ENCODE results near the gene POLR2E. TPM values are rescaled to one million over a fixed set of nuclear protein-coding genes. Genes with fewer than 3 reads are reported as not detected.

Gene POLR2E
- total and polyA plus RNA-seq, 2 of the 13 experiments (the other 11 are each of a cell fraction or from before 2014, with no cell fraction given), result 140 to 272 TPM

- TF ChIP-seq NR2F6 (IDR thresholded peaks at IDR 0.05) (no peak), NR2F6 (CRISPR knock-in tag; IDR thresholded peaks at IDR 0.05) (peak; percentile 83), NFYC (CRISPR knock-in tag; IDR thresholded peaks at IDR 0.05) (peak; percentile 18; the same call in 1 of the 2 replicates), SMC3 (IDR thresholded peaks at IDR 0.05; ENCODE audit: low read length) (no peak), FOXO1 (CRISPR knock-in tag; IDR thresholded peaks at IDR 0.05) (peak; percentile 34; the same call in 1 of the 2 replicates), ZNF629 (CRISPR knock-in tag; conservative IDR thresholded peaks at IDR 0.05) (peak; percentile 54), ZSCAN22 (CRISPR knock-in tag; IDR thresholded peaks at IDR 0.05) (no peak), HMGXB4 (CRISPR knock-in tag; IDR thresholded peaks at IDR 0.05; ENCODE audit: borderline replicate concordance in 1 of 2, low read depth in 1 of 2) (0 out of 4 replicates have a peak, but pooled peaks of 1 of the 2 experiments have one; percentile 44), ZNF510 (CRISPR knock-in tag; IDR thresholded peaks at IDR 0.05; ENCODE audit: low read depth) (peak; percentile 77; the same call in 1 of the 2 replicates), ARNT2 (CRISPR knock-in tag; IDR thresholded peaks at IDR 0.05; ENCODE audit: low read depth) (no peak), ZBTB20 (CRISPR knock-in tag; IDR thresholded peaks at IDR 0.05; ENCODE audit: borderline replicate concordance, low read depth) (peak; percentile 61; the same call in 1 of the 2 replicates), ZNF18 (CRISPR knock-in tag; IDR thresholded peaks at IDR 0.05; ENCODE audit: insufficient replicate concordance) (peak; percentile 77), ZNF503 (CRISPR knock-in tag; IDR thresholded peaks at IDR 0.05) (peak; percentile 45; the same call in 1 of the 2 replicates), HOXD1 (CRISPR knock-in tag; IDR thresholded peaks at IDR 0.05) (peak; percentile 72; the same call in 1 of the 2 replicates), RARA (CRISPR knock-in tag; IDR thresholded peaks at IDR 0.05) (peak; percentile 74; the same call in 1 of the 2 replicates), ZNF572 (CRISPR knock-in tag; IDR thresholded peaks at IDR 0.05) (0 out of 2 replicates have a peak, but pooled peaks have one; percentile 34), ZNF205 (CRISPR knock-in tag; IDR thresholded peaks at IDR 0.05) (0 out of 2 replicates have a peak, but pooled peaks have one; percentile 5), JDP2 (CRISPR knock-in tag; IDR thresholded peaks at IDR 0.05; ENCODE audit: borderline replicate concordance) (no peak), KLF12 (CRISPR knock-in tag; IDR thresholded peaks at IDR 0.05; ENCODE audit: borderline replicate concordance) (peak; percentile 42; the same call in 1 of the 2 replicates), SPEN (CRISPR knock-in tag; IDR thresholded peaks at IDR 0.05; ENCODE audit: low read depth) (peak; percentile 20; the same call in 1 of the 2 replicates), SOX5 (CRISPR knock-in tag; IDR thresholded peaks at IDR 0.05; ENCODE audit: borderline replicate concordance) (peak; percentile 41), ZNF121 (CRISPR knock-in tag; IDR thresholded peaks at IDR 0.05) (peak; percentile 89), ZFYVE20 (CRISPR knock-in tag; IDR thresholded peaks at IDR 0.05; ENCODE audit: borderline replicate concordance, low read depth) (no peak), ZKSCAN8 (CRISPR knock-in tag; IDR thresholded peaks at IDR 0.05; ENCODE audit: borderline replicate concordance) (no peak), ZNF17 (CRISPR knock-in tag; IDR thresholded peaks at IDR 0.05) (no peak), HOXA3 (CRISPR knock-in tag; IDR thresholded peaks at IDR 0.05) (peak; percentile 26; the same call in 1 of the 2 replicates), ZNF777 (CRISPR knock-in tag; IDR thresholded peaks at IDR 0.05) (0 out of 2 replicates have a peak, but pooled peaks have one; percentile 20)
These were observed 28.9 kb downstream of the POLR2E start (continued) for GRCh38 chr19:1066251-1066747.
